H1 (cell line): ENCODE measurements around the gene SELENOO. TPM values are rescaled to one million over a fixed set of nuclear protein-coding genes. Genes with fewer than 3 reads are reported as not detected.

Source experiments
- CBX8 ChIP-seq: fragments of 300-800, 300-1000 bp; sonication (generic); IDR thresholded peaks from 2 replicates; pipeline ENCODE4 v1.7.1; 2016; ENCODE audit warnings: low read depth, low read length, borderline replicate concordance
- CTBP2 ChIP-seq: IDR thresholded peaks from 2 replicates; pipeline ENCODE4 v1.7.0; 2011; ENCODE audit warnings: borderline replicate concordance, mild to moderate bottlenecking, moderate library complexity, mixed read lengths, low read length; ENCODE audit not compliant: insufficient read depth, insufficient read length
- EGR1 ChIP-seq: IDR thresholded peaks from 2 replicates; pipeline ENCODE4 v1.6.1; 2011; ENCODE audit warnings: low read depth, low read length, borderline replicate concordance
- JUN ChIP-seq: IDR thresholded peaks from 2 replicates; pipeline ENCODE4 v1.6.1; 2011; ENCODE audit warnings: low read depth, mild to moderate bottlenecking, improper control_type of control experiment, low read length
- MAFK ChIP-seq: IDR thresholded peaks from 2 replicates; pipeline ENCODE4 v1.6.1; 2012; ENCODE audit warnings: low read depth, mild to moderate bottlenecking, improper control_type of control experiment, low read length
- SIN3A ChIP-seq, 2 experiments: IDR thresholded peaks in 1 of 2; conservative IDR thresholded peaks in 1 of 2; 2 replicates each; pipeline ENCODE4 v1.6.1; 2011 to 2012; ENCODE audit warnings: low read length in 2 of 2, improper control_type of control experiment in 1 of 2, low read depth in 1 of 2, mild to moderate bottlenecking in 1 of 2
- SIRT6 ChIP-seq: IDR thresholded peaks from one replicate; pipeline ENCODE4 v1.7.1; 2012; ENCODE audit warnings: low read length, inconsistent platforms
- TAF7 ChIP-seq: optimal IDR thresholded peaks from 2 replicates; pipeline ENCODE3; 2011; ENCODE audit warnings: low read depth, mild to moderate bottlenecking, inconsistent platforms, low read length, moderate library complexity, borderline replicate concordance
- YY1 ChIP-seq: IDR thresholded peaks from 2 replicates; pipeline ENCODE4 v1.6.1; 2011; ENCODE audit warnings: low read depth, mild to moderate bottlenecking, low read length
- polyA plus RNA-seq, 7 experiments: library from polyadenylated mRNA; depleted of rRNA in 3 of 7; stranded (reverse) in 5 of 7; unstranded in 2 of 7; fragments of >200 nt in 5 of 7; fragments of 200-250 nt in 2 of 7; gene quantifications; 1 replicate in 5 of 7; 2 replicates in 1 of 7; 4 replicates in 1 of 7; pipeline versions ENCODE4 v1.2.1 to v1.2.3, GENCODE V29; 2011 to 2013; ENCODE audit warnings: missing spikeins in 2 of 7, mixed read lengths in 2 of 7
- total RNA-seq: library from RNA; stranded (reverse); fragmentation: NEBNext Ultra II Directional; extraction: Animal tissue kit (Norgen Biotek cat#: 25700); gene quantifications from 2 replicates; pipeline ENCODE4 v1.2.1, GENCODE V29; 2021
- TF ChIP-seq, protein P1 (sequence below): IDR thresholded peaks from 2 replicates; pipeline ENCODE4 v1.6.1; 2012; ENCODE audit warnings: low read length, inconsistent platforms

Gene SELENOO
- total and polyA plus RNA-seq, 2 of the 8 experiments (the other 6 are each of a cell fraction or from before 2014, with no cell fraction given): 18.6 to 25.1 TPM

- no peak for TF ChIP-seq SIN3A (conservative IDR thresholded peaks at IDR 0.05 in 1 of 2, IDR thresholded peaks at IDR 0.05 in 1 of 2; ENCODE audit: low read depth in 1 of 2, low read length in 2 of 2)
- no peak for TF ChIP-seq SIRT6
- no peak for TF ChIP-seq CTBP2
- TF ChIP-seq JUN: no peak
- no peak for TF ChIP-seq EGR1
- TF ChIP-seq, protein P1, sequence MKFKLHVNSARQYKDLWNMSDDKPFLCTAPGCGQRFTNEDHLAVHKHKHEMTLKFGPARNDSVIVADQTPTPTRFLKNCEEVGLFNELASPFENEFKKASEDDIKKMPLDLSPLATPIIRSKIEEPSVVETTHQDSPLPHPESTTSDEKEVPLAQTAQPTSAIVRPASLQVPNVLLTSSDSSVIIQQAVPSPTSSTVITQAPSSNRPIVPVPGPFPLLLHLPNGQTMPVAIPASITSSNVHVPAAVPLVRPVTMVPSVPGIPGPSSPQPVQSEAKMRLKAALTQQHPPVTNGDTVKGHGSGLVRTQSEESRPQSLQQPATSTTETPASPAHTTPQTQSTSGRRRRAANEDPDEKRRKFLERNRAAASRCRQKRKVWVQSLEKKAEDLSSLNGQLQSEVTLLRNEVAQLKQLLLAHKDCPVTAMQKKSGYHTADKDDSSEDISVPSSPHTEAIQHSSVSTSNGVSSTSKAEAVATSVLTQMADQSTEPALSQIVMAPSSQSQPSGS: no peak
- no peak for TF ChIP-seq MAFK
- no peak for TF ChIP-seq TAF7
- no peak for TF ChIP-seq YY1
- no peak for TF ChIP-seq CBX8
Measured at GRCh38 chr22:50194037-50194805, 6.6 kb upstream of the SELENOO start (continued).
